A673 (cell line): ENCODE data around the gene PPHLN1. TPM values are rescaled to one million over a fixed set of nuclear protein-coding genes. Genes with fewer than 3 reads are reported as not detected.

ENCODE experiments used
- BruUV-seq: library from RNA; stranded (reverse); fragments of 400-500 nt; replicated peaks from 2 replicates; lab custom pipeline; 2021; lab: Mats Ljungman, UMichigan
- CTCF ChIA-PET: fragments of 300-600 bp; sonication (Branson Sonifier 250); formaldehyde crosslinking; loops from one replicate; lab custom pipeline; 2022; ENCODE audit warnings: antibody characterized with exemption; lab: Charles Lee
- POLR2A ChIA-PET: fragments of 300-600 bp; sonication (Branson Sonifier 250); formaldehyde crosslinking; loops from one replicate; lab custom pipeline; 2022; ENCODE audit warnings: antibody characterized with exemption; ENCODE audit not compliant: low non-redundant PET; lab: Charles Lee
- DNase-seq: peaks from one replicate; pipeline ENCODE4 v3.0.0-alpha.2; 2015; ENCODE audit warnings: low spot score
- H3K27ac ChIP-seq: fragments of 200-600 bp; sonication (generic); 2 replicates; pipeline ENCODE4 v1.5.1; 2016; ENCODE audit warnings: mixed run types, low read depth, mild to moderate bottlenecking, mixed read lengths, antibody characterized with exemption, low read length; ENCODE audit not compliant: poor library complexity, severe bottlenecking
- H3K27me3 ChIP-seq: fragments of 200-600 bp; sonication (generic); replicated peaks from 2 replicates; pipeline ENCODE4 v1.6.1; 2017; ENCODE audit warnings: mixed run types, low read depth, mild to moderate bottlenecking, mixed read lengths, antibody characterized with exemption, low read length; ENCODE audit not compliant: insufficient read depth, poor library complexity
- H3K36me3 ChIP-seq: fragments of 200-600 bp; sonication (generic); 2 replicates; pipeline ENCODE4 v1.6.1; 2016; ENCODE audit warnings: mixed run types, mild to moderate bottlenecking, mixed read lengths, antibody characterized with exemption, low read length; ENCODE audit not compliant: insufficient read depth, poor library complexity, severe bottlenecking
- H3K4me1 ChIP-seq: fragments of 200-600 bp; sonication (generic); 2 replicates; pipeline ENCODE4 v1.6.1; 2017; ENCODE audit warnings: mixed run types, mild to moderate bottlenecking, mixed read lengths, antibody characterized with exemption, low read length; ENCODE audit not compliant: insufficient read depth, poor library complexity, severe bottlenecking
- H3K4me3 ChIP-seq: fragments of 200-600 bp; sonication (generic); 2 replicates; pipeline ENCODE4 v1.5.1; 2016; ENCODE audit warnings: low read depth, mixed run types, mild to moderate bottlenecking, mixed read lengths, low read length; ENCODE audit not compliant: poor library complexity, severe bottlenecking
- H3K9me3 ChIP-seq: fragments of 200-600 bp; sonication (generic); 2 replicates; pipeline ENCODE4 v1.6.1; 2016; ENCODE audit warnings: mixed run types, low read depth, mild to moderate bottlenecking, mixed read lengths, antibody characterized with exemption, low read length; ENCODE audit not compliant: poor library complexity, severe bottlenecking
- CTCF ChIP-seq: fragments of 300-800, 200-600 bp; sonication (generic); conservative IDR thresholded peaks from 2 replicates; pipeline ENCODE4 v1.5.1; 2017; ENCODE audit warnings: low read depth, mild to moderate bottlenecking, antibody characterized with exemption, low read length, moderate library complexity, mixed read lengths
- EZH2 ChIP-seq: fragments of 200-600 bp; sonication (generic); IDR thresholded peaks from 2 replicates; pipeline ENCODE4 v1.6.1; 2017; ENCODE audit warnings: borderline replicate concordance, low read depth, mild to moderate bottlenecking, mixed read lengths, antibody characterized with exemption, low read length; ENCODE audit not compliant: poor library complexity, severe bottlenecking
- intact Hi-C: fragments of 100-400 bp; cut with micrococcal nuclease; formaldehyde crosslinking; loops from one replicate; pipeline ENCODE4 v1.10.0; 2022; ENCODE audit not compliant: unreplicated experiment
- total RNA-seq: library from RNA; stranded (reverse); gene quantifications from 2 replicates; pipeline ENCODE4 v1.2.3, GENCODE V29; 2021

PPHLN1 gene
- total RNA-seq, 1 experiment from 2014 or later, result 90.1 TPM

GRCh38 chr12:42288544-42288943, 37.4 kb upstream of the PPHLN1 start:
- no peaks in the 10 kb centered on the region for H3K36me3 ChIP-seq
- CTCF ChIA-PET, result no interaction called here
- TF ChIP-seq CTCF, result no peak
- TF ChIP-seq EZH2, result no peak
- H3K4me1 ChIP-seq, result peaks cover 13% of the 10 kb centered on the region
- no peaks in the 10 kb centered on the region for H3K27me3 ChIP-seq
- no peaks in the 10 kb centered on the region for H3K9me3 ChIP-seq
- intact Hi-C loops, result no loop called here
- H3K27ac ChIP-seq, result no peak overlapping the region
- POLR2A ChIA-PET, result no interaction called here
- no peak overlapping the region for H3K4me3 ChIP-seq
- BruUV-seq, result no TSS peak
- no peak for DNase-seq

- ChIA-PET CTCF (no interaction called here), POLR2A (no interaction called here)
- Histone ChIP-seq H3K4me1 (no peaks in the 10 kb centered on the region), H3K27me3 (no peaks in the 10 kb centered on the region), H3K4me3 (no peak overlapping the region), H3K9me3 (no peaks in the 10 kb centered on the region), H3K36me3 (no peaks in the 10 kb centered on the region), H3K27ac (no peak overlapping the region)
- BruUV-seq, result no TSS peak
- TF ChIP-seq CTCF, result no peak
- DNase-seq, result no peak
- intact Hi-C loops, result no loop called here
Measured at GRCh38 chr12:42291680-42292079, 34.3 kb upstream of the PPHLN1 start.

GRCh38 chr12:42296503-42297109, 29.4 kb upstream of the PPHLN1 start:
- TF ChIP-seq CTCF (peak; percentile 60), EZH2 (no peak)
- Histone ChIP-seq H3K9me3 (no peaks in the 10 kb centered on the region), H3K27me3 (no peaks in the 10 kb centered on the region), H3K4me3 (no peak overlapping the region), H3K4me1 (no peaks in the 10 kb centered on the region), H3K27ac (no peak overlapping the region), H3K36me3 (no peaks in the 10 kb centered on the region)
- peak; percentile 52 for DNase-seq
- no TSS peak for BruUV-seq
- POLR2A ChIA-PET, result interaction anchor here (0.5 kb wide), 1 partner anchor 86 kb away, joined by 3 read pairs; no protein-coding TSS in a partner anchor
- intact Hi-C loops, result no loop called here
- CTCF ChIA-PET, result interaction anchor here (0.6 to 0.7 kb wide), 3 partner anchors 15 to 1133 kb away, joined by 6 to 7 read pairs (median 7); no protein-coding TSS in a partner anchor
